Measurements from ENCODE around the gene CCDC148.
A peak's percentile ranks its signal among the peaks of the same experiment; 100 is the strongest.

The CCDC148 gene

DNA sequence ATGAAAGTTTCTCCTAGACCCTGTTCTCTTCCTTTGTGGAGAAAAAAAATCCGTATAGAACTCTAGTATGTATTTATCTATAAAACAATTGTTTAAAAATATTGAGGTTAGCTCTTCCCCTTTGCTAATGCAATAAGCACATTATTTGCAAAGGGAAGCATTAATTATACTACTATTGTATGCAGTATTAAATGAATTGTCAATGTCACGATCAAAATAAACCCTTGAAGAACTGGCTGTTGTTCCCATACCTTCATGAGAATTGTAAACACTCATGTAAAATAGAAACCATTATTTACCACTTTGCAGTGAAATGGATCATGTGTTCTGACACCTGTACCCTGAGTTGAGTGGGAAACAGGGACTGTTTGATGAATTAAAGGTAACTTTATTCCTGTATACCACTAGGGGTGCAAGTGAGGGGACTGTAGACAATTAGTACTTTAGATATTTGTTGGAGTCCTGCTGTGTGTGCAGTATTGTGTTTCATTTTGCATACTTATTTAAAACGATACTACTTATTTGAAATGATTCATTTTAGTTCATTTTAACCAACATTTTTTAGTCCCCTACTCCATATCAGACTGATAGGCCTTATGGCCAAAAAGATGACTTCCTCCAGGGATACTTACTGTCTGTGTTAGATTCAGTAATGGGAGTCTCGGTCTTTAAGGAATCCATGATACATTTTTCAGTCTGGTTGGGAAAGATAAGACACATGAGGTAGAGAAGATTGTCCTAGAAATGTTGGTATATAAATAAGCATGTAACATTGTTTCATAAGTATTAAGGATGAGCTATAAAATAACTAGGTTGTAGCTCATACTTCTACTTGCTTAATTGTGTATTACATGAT lies 8.1 kb upstream of the CCDC148 start:
- TF ChIP-seq GABPA (IDR thresholded peaks at IDR 0.05; ENCODE audit: low read depth) (no peak), POLR2AphosphoS5 (IDR thresholded peaks at IDR 0.05; ENCODE audit: low read depth) (no peak), REST (IDR thresholded peaks at IDR 0.05; ENCODE audit: insufficient replicate concordance, low read depth) (no peak), SPI1 (IDR thresholded peaks at IDR 0.05; ENCODE audit: borderline replicate concordance, low read depth) (no peak)
- TF ChIP-seq, protein P1, sequence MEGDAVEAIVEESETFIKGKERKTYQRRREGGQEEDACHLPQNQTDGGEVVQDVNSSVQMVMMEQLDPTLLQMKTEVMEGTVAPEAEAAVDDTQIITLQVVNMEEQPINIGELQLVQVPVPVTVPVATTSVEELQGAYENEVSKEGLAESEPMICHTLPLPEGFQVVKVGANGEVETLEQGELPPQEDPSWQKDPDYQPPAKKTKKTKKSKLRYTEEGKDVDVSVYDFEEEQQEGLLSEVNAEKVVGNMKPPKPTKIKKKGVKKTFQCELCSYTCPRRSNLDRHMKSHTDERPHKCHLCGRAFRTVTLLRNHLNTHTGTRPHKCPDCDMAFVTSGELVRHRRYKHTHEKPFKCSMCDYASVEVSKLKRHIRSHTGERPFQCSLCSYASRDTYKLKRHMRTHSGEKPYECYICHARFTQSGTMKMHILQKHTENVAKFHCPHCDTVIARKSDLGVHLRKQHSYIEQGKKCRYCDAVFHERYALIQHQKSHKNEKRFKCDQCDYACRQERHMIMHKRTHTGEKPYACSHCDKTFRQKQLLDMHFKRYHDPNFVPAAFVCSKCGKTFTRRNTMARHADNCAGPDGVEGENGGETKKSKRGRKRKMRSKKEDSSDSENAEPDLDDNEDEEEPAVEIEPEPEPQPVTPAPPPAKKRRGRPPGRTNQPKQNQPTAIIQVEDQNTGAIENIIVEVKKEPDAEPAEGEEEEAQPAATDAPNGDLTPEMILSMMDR (IDR thresholded peaks at IDR 0.05; ENCODE audit: insufficient read depth, low read length), result peak; percentile 15
- Histone ChIP-seq H3K4me3 (replicated peaks; ENCODE audit: insufficient read depth, low read length) (no peak overlapping the region), H3K27me3 (ENCODE audit: insufficient read depth, poor library complexity, severe bottlenecking) (no peaks in the 10 kb centered on the region), H3K27ac (replicated peaks) (no peak overlapping the region)
- DNase-seq (ENCODE audit: low read depth in 1 of 2, low spot score in 1 of 2), result no peak

- Histone ChIP-seq H3K27ac (replicated peaks) (no peak overlapping the region), H3K4me3 (replicated peaks; ENCODE audit: insufficient read depth, low read length) (no peak overlapping the region), H3K27me3 (ENCODE audit: insufficient read depth, poor library complexity, severe bottlenecking) (no peaks in the 10 kb centered on the region)
- no peak for DNase-seq (ENCODE audit: low read depth in 1 of 2, low spot score in 1 of 2)
- TF ChIP-seq GABPA (IDR thresholded peaks at IDR 0.05; ENCODE audit: low read depth), result no peak
- TF ChIP-seq, protein P1 (IDR thresholded peaks at IDR 0.05; ENCODE audit: insufficient read depth, low read length), result no peak
- no peak for TF ChIP-seq POLR2AphosphoS5 (IDR thresholded peaks at IDR 0.05; ENCODE audit: low read depth)
- no peak for TF ChIP-seq SPI1 (IDR thresholded peaks at IDR 0.05; ENCODE audit: borderline replicate concordance, low read depth)
- TF ChIP-seq REST (IDR thresholded peaks at IDR 0.05; ENCODE audit: insufficient replicate concordance, low read depth), result no peak
Observed at GRCh38 chr2:158463496-158464095, 7.0 kb upstream of the CCDC148 start.

- no peak for DNase-seq (ENCODE audit: low read depth in 1 of 2, low spot score in 1 of 2)
- H3K4me3 ChIP-seq (replicated peaks; ENCODE audit: insufficient read depth, low read length), result no peak overlapping the region
- no peak for TF ChIP-seq GABPA (IDR thresholded peaks at IDR 0.05; ENCODE audit: low read depth)
- TF ChIP-seq REST (IDR thresholded peaks at IDR 0.05; ENCODE audit: insufficient replicate concordance, low read depth), result no peak
- no peak for TF ChIP-seq SPI1 (IDR thresholded peaks at IDR 0.05; ENCODE audit: borderline replicate concordance, low read depth)
- TF ChIP-seq, protein P1 (IDR thresholded peaks at IDR 0.05; ENCODE audit: insufficient read depth, low read length), result no peak
- TF ChIP-seq POLR2AphosphoS5 (IDR thresholded peaks at IDR 0.05; ENCODE audit: low read depth), result no peak
Observed at GRCh38 chr2:158460632-158461297, 4.2 kb upstream of the CCDC148 start.

More at GRCh38 chr2:158460632-158461297, 4.2 kb upstream of the CCDC148 start:
- Histone ChIP-seq H3K27me3 (ENCODE audit: insufficient read depth, poor library complexity, severe bottlenecking) (no peaks in the 10 kb centered on the region), H3K27ac (replicated peaks) (no peak overlapping the region)

Data from HL-60 (cell line).